K562 (cell line): ENCODE data around the gene BCO2. TPM values are rescaled to one million over a fixed set of nuclear protein-coding genes. Genes with fewer than 3 reads are reported as not detected.

Experiments used
- ATAC-seq: fragments of 200-7000 bp; cut with Tn5 transposase; 3 replicates; pipeline ENCODE4 v1.9.1; 2020; ENCODE audit warnings: moderate library complexity
- BruUV-seq: library from RNA; stranded (reverse); fragments of 400-500 nt; replicated peaks from 2 replicates; lab custom pipeline; 2021; lab: Mats Ljungman, UMichigan
- CTCF ChIA-PET: fragments of 300-600 bp; formaldehyde crosslinking; extraction: SDS; loops from one replicate; lab custom pipeline; 2021; ENCODE audit warnings: low intra/inter-chr PET ratio; lab: Yijun Ruan, JAX
- POLR2A ChIA-PET: fragments of 300-600, 350-650 bp; sonication (Branson Sonifier 250); formaldehyde crosslinking; extraction: SDS; loops from one replicate; lab custom pipeline; 2021; ENCODE audit warnings: antibody characterized with exemption, inconsistent platforms; lab: Yijun Ruan, JAX
- DNase-seq, 4 experiments: peaks; one replicate each; pipeline versions ENCODE4 v3.0.0 to v3.0.0-alpha.2; 2011 to 2018; ENCODE audit warnings: low spot score in 3 of 4, mixed read lengths in 3 of 4; ENCODE audit errors: extremely low read depth in 1 of 4
- FAIRE-seq: peaks from 2 replicates; lab custom pipeline; 2011; peaks lifted over from hg19 to GRCh38; lab: Jason Lieb, UNC
- H2AFZ ChIP-seq: 2 replicates; pipeline ENCODE4 v1.6.0; 2011; ENCODE audit warnings: low read depth, low read length, control low read depth, inconsistent platforms
- H3K27ac ChIP-seq: fragments of 200-600 bp; 3 replicates; pipeline ENCODE4 v1.8.0; 2011; ENCODE audit warnings: low read depth, mild to moderate bottlenecking, control low read depth, inconsistent platforms, low read length, moderate library complexity, mixed read lengths; ENCODE audit errors: extremely low read depth
- H3K27me3 ChIP-seq, 2 experiments: fragments of 300-600 bp in 1 of 2; 2 replicates in 1 of 2; 3 replicates in 1 of 2; pipeline versions ENCODE4 v1.6.0 to v1.8.0; 2011; ENCODE audit warnings: inconsistent platforms in 2 of 2, low read length in 2 of 2, mild to moderate bottlenecking in 1 of 2, mixed read lengths in 1 of 2, moderate library complexity in 1 of 2; ENCODE audit not compliant: control insufficient read depth in 2 of 2, insufficient read depth in 2 of 2
- H3K36me3 ChIP-seq: fragments of 300-600 bp; 3 replicates; pipeline ENCODE4 v1.8.0; 2011; ENCODE audit warnings: mild to moderate bottlenecking, low read length, inconsistent platforms; ENCODE audit not compliant: control insufficient read depth, insufficient read depth
- H3K4me1 ChIP-seq, 2 experiments: fragments of 200-600 bp in 1 of 2; replicated peaks in 1 of 2; 2 replicates in 1 of 2; 3 replicates in 1 of 2; pipeline versions ENCODE4 v1.5.1 to v1.8.0; 2011; ENCODE audit warnings: inconsistent platforms in 2 of 2, low read length in 2 of 2, mild to moderate bottlenecking in 1 of 2, mixed read lengths in 1 of 2, moderate library complexity in 1 of 2; ENCODE audit not compliant: control insufficient read depth in 2 of 2, insufficient read depth in 2 of 2
- H3K4me2 ChIP-seq: 2 replicates; pipeline ENCODE4 v1.6.1; 2011; ENCODE audit warnings: low read length, control low read depth, inconsistent platforms, mixed read lengths; ENCODE audit not compliant: insufficient read depth
- H3K4me3 ChIP-seq: fragments of 200-600 bp; sonication (generic), shearing (Covaris generic); 2 replicates; pipeline ENCODE4 v1.5.1; 2016; ENCODE audit warnings: control low read depth, inconsistent platforms
- H3K79me2 ChIP-seq: fragments of 200-600 bp; 3 replicates; pipeline ENCODE4 v1.8.0; 2011; ENCODE audit warnings: low read length, inconsistent platforms; ENCODE audit not compliant: control insufficient read depth, insufficient read depth
- H3K9ac ChIP-seq, 2 experiments: 2 replicates each; pipeline versions ENCODE4 v1.6.0 to v1.6.1; 2011; ENCODE audit warnings: low read depth in 2 of 2, low read length in 2 of 2, control low read depth in 1 of 2, inconsistent platforms in 1 of 2, mild to moderate bottlenecking in 1 of 2, mixed read lengths in 1 of 2; ENCODE audit not compliant: insufficient read depth in 1 of 2
- H3K9me1 ChIP-seq: one replicate; pipeline ENCODE4 v1.6.0; 2011; ENCODE audit warnings: inconsistent platforms, mild to moderate bottlenecking, low read length, moderate library complexity; ENCODE audit not compliant: control insufficient read depth, insufficient read depth
- H3K9me3 ChIP-seq: replicated peaks from 2 replicates; pipeline ENCODE4 v1.5.1; 2011; ENCODE audit warnings: low read depth, low read length, inconsistent platforms; ENCODE audit not compliant: control insufficient read depth, insufficient read depth
- H4K20me1 ChIP-seq: replicated peaks from 2 replicates; pipeline ENCODE4 v1.6.1; 2011; ENCODE audit warnings: low read length, inconsistent platforms, mixed read lengths; ENCODE audit not compliant: control insufficient read depth, insufficient read depth
- FOXP1 ChIP-seq: sonication (generic); formaldehyde crosslinking; IDR thresholded peaks from 2 replicates; pipeline ENCODE4 v1.8.0; 2022; ENCODE audit warnings: mild to moderate bottlenecking, missing genetic modification reagents
- IRF2 ChIP-seq: sonication (generic); formaldehyde crosslinking; IDR thresholded peaks from 2 replicates; pipeline ENCODE4 v1.8.1; 2022; ENCODE audit warnings: mild to moderate bottlenecking, missing genetic modification reagents
- NCOA4 ChIP-seq: fragments of 450-650 bp; IDR thresholded peaks from 2 replicates; pipeline ENCODE4 v1.6.1; 2018; ENCODE audit warnings: mild to moderate bottlenecking; ENCODE audit not compliant: partially characterized antibody
- NEUROD1 ChIP-seq: fragments of 150-350 bp; IDR thresholded peaks from 2 replicates; pipeline ENCODE4 v1.6.1; 2014; ENCODE audit warnings: borderline replicate concordance, low read length, low read depth; ENCODE audit not compliant: partially characterized antibody
- PCBP1 ChIP-seq: fragments of 200-400 bp; formaldehyde crosslinking; IDR thresholded peaks from 2 replicates; pipeline ENCODE4 v1.6.1; 2018; ENCODE audit warnings: mild to moderate bottlenecking, low read depth, low read length; ENCODE audit not compliant: poor library complexity, severe bottlenecking
- PHF21A ChIP-seq: fragments of 450-650 bp; IDR thresholded peaks from 2 replicates; pipeline ENCODE4 v1.6.1; 2017; ENCODE audit warnings: low read depth, borderline replicate concordance
- POLR3A ChIP-seq: IDR thresholded peaks from 2 replicates; pipeline ENCODE4 v1.6.1; 2011; ENCODE audit warnings: borderline replicate concordance, mild to moderate bottlenecking, moderate library complexity; ENCODE audit not compliant: insufficient read length, insufficient read depth; ENCODE audit errors: extremely low read depth
- RFX5 ChIP-seq: IDR thresholded peaks from 2 replicates; pipeline ENCODE4 v1.6.1; 2011; ENCODE audit warnings: low read depth, mild to moderate bottlenecking, improper control_type of control experiment, low read length
- TARDBP ChIP-seq: fragments of 450-650 bp; IDR thresholded peaks from 2 replicates; pipeline ENCODE4 v1.6.1; 2016
- TCF7L2 ChIP-seq: fragments of 150-350 bp; IDR thresholded peaks from 2 replicates; pipeline ENCODE4 v1.6.1; 2016; ENCODE audit warnings: low read depth, mild to moderate bottlenecking, low read length, moderate library complexity
- TEAD2 ChIP-seq: fragments of 450-650 bp; IDR thresholded peaks from 2 replicates; pipeline ENCODE4 v1.6.1; 2016; ENCODE audit warnings: missing genetic modification characterization, control low read depth, missing compliant biosample characterization
- U2AF2 ChIP-seq: fragments of 200-400 bp; formaldehyde crosslinking; optimal IDR thresholded peaks from 2 replicates; pipeline ENCODE3; 2017; ENCODE audit warnings: low read depth, mild to moderate bottlenecking, low read length
- ZHX1 ChIP-seq: fragments of 150-350 bp; conservative IDR thresholded peaks from 2 replicates; pipeline ENCODE4 v1.6.1; 2014; ENCODE audit warnings: low read length
- WGBS: fragments of 100-300 bp; shearing (Covaris generic); methylation state at CpG from one replicate; pipeline ENCODE4 v1.1.6; 2016; ENCODE audit warnings: low coverage, mixed read lengths; ENCODE audit not compliant: insufficient coverage; ENCODE audit errors: missing lambda C conversion rate; 5-methylcytosine and 5-hydroxymethylcytosine counted together
- in situ Hi-C: fragments of 300-500 bp; cut with MboI; formaldehyde crosslinking; loops from 4 replicates; pipeline ENCODE4 v1.15.0; 2018; ENCODE audit warnings: inconsistent platforms, mixed read lengths
- intact Hi-C: fragments of 100-400 bp; cut with micrococcal nuclease; formaldehyde crosslinking; loops from 2 replicates; pipeline ENCODE4 v1.14.2; 2022
- polyA plus RNA-seq, 8 experiments: library from polyadenylated mRNA; depleted of rRNA in 4 of 8; stranded (reverse) in 5 of 8; unstranded in 3 of 8; fragments of >200 nt; fragmentation: Nextera tagmentation in 2 of 8; fragmentation: Illumina TruSeq in 1 of 8; extraction: Ambion mirVana in 2 of 8; extraction: Trizol in 1 of 8; gene quantifications; 2 replicates each; pipeline versions ENCODE4 v1.2.1 to v1.2.3, GENCODE V29; 2011 to 2014; ENCODE audit warnings: inconsistent platforms in 1 of 8, missing spikeins in 1 of 8
- total RNA-seq, 7 experiments: library from RNA; depleted of rRNA in 6 of 7; stranded (reverse); fragments of >200 nt in 6 of 7; fragmentation: Illumina TruSeq in 2 of 7; extraction: Trizol in 2 of 7; gene quantifications; 2 replicates each; pipeline versions ENCODE4 v1.2.1 to v1.2.3, GENCODE V29; 2011 to 2021; ENCODE audit warnings: low replicate concordance in 1 of 7
- TF ChIP-seq, protein P1 (sequence below): sonication (generic); formaldehyde crosslinking; IDR thresholded peaks from 2 replicates; pipeline ENCODE4 v1.8.1; 2022; ENCODE audit warnings: missing genetic modification reagents
- TF ChIP-seq, protein P2 (sequence below), 3 experiments: fragments of 200-800 bp in 1 of 3; fragments of 250-450 bp in 1 of 3; fragments of 450-650 bp in 1 of 3; sonication (Bioruptor Pico) in 1 of 3; sonication (Bioruptor generic) in 1 of 3; formaldehyde crosslinking in 1 of 3; IDR thresholded peaks; 2 replicates each; pipeline versions ENCODE4 v1.6.1 to v1.8.0; 2016 to 2022; ENCODE audit warnings: mild to moderate bottlenecking in 2 of 3, missing genetic modification characterization in 2 of 3, missing compliant biosample characterization in 1 of 3, moderate library complexity in 1 of 3

BCO2 gene
- total and polyA plus RNA-seq, 9 of the 15 experiments (the other 6 are each of a cell fraction or from before 2014, with no cell fraction given), result 0.21 to 1.0 (median 0.47) TPM; not detected in 1

DNA sequence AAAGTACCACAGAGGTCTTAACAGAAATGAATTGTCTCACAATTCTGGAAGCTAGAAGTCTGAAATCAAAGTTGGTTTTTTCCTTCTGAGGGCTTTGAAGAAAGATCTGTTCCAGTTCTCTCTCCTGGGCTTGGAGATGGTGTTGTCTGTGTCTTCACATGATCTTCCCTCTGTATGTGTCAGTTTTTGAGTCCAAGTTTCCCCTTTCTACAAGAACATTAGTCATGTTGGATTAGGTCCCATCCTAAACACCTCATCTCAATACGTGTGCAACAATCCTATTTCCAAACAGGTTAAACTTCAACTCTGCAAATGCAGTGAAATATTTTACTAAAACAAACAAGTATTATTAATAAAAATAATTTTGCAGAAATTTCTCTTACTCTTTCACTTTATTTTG is 47.8 kb downstream of the BCO2 start:
- peaks cover 3% of the 10 kb centered on the region; the same call in 1 of the 3 replicates for H3K36me3 ChIP-seq
- ATAC-seq (no peak), DNase-seq (no peak), FAIRE-seq (no peak)
- ChIA-PET POLR2A (interaction anchor here (0.8 kb wide), 1 partner anchor 48 kb away, joined by 3 read pairs; no protein-coding TSS in a partner anchor), CTCF (interaction anchor here (1.1 to 1.4 kb wide), 2 partner anchors 56 to 58 kb away, joined by 5 to 7 read pairs; no protein-coding TSS in a partner anchor)
- no peak overlapping the region for H3K4me2 ChIP-seq
- H3K4me3 ChIP-seq, result no peak overlapping the region
- BruUV-seq, result no TSS peak
- H3K9me1 ChIP-seq, result no peaks in the 10 kb centered on the region
- no peak overlapping the region for H3K27ac ChIP-seq
- H4K20me1 ChIP-seq, result no peaks in the 10 kb centered on the region
- in situ Hi-C loops (loop anchor here (5.0 to 10.0 kb wide), 3 partner anchors 59 to 618 kb away; partner anchors contain the start of gene SIK2), intact Hi-C loops (loop anchor here (5.0 kb wide), 1 partner anchor 1064 kb away; no protein-coding TSS in a partner anchor)
- H3K9ac ChIP-seq, result no peak overlapping the region
- H3K79me2 ChIP-seq, result peaks cover 20% of the 10 kb centered on the region
- H2AFZ ChIP-seq, result no peak overlapping the region
- H3K27me3 ChIP-seq, result no peaks in the 10 kb centered on the region
- H3K9me3 ChIP-seq, result no peaks in the 10 kb centered on the region
- peaks cover 5 to 8% of the 10 kb centered on the region in 2 experiments; a peak in 3 of 5 replicates for H3K4me1 ChIP-seq
- 24% methylated on average over 1 of the region's 1 CpG for WGBS
- TF ChIP-seq U2AF2 (no peak), PHF21A (no peak), NCOA4 (no peak), TEAD2 (tag) (no peak), NEUROD1 (no peak), POLR3A (no peak), RFX5 (no peak), IRF2 (no peak), TCF7L2 (no peak), ZHX1 (no peak), PCBP1 (no peak), FOXP1 (no peak), TARDBP (no peak)
- TF ChIP-seq, protein P1, sequence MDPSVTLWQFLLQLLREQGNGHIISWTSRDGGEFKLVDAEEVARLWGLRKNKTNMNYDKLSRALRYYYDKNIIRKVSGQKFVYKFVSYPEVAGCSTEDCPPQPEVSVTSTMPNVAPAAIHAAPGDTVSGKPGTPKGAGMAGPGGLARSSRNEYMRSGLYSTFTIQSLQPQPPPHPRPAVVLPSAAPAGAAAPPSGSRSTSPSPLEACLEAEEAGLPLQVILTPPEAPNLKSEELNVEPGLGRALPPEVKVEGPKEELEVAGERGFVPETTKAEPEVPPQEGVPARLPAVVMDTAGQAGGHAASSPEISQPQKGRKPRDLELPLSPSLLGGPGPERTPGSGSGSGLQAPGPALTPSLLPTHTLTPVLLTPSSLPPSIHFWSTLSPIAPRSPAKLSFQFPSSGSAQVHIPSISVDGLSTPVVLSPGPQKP (CRISPR knock-in tag), result no peak
- TF ChIP-seq, protein P2, sequence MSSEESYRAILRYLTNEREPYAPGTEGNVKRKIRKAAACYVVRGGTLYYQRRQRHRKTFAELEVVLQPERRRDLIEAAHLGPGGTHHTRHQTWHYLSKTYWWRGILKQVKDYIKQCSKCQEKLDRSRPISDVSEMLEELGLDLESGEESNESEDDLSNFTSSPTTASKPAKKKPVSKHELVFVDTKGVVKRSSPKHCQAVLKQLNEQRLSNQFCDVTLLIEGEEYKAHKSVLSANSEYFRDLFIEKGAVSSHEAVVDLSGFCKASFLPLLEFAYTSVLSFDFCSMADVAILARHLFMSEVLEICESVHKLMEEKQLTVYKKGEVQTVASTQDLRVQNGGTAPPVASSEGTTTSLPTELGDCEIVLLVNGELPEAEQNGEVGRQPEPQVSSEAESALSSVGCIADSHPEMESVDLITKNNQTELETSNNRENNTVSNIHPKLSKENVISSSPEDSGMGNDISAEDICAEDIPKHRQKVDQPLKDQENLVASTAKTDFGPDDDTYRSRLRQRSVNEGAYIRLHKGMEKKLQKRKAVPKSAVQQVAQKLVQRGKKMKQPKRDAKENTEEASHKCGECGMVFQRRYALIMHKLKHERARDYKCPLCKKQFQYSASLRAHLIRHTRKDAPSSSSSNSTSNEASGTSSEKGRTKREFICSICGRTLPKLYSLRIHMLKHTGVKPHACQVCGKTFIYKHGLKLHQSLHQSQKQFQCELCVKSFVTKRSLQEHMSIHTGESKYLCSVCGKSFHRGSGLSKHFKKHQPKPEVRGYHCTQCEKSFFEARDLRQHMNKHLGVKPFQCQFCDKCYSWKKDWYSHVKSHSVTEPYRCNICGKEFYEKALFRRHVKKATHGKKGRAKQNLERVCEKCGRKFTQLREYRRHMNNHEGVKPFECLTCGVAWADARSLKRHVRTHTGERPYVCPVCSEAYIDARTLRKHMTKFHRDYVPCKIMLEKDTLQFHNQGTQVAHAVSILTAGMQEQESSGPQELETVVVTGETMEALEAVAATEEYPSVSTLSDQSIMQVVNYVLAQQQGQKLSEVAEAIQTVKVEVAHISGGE (CRISPR knock-in tag; IDR thresholded peaks at IDR 0.05), result no peak
